Sigmoid colon (tissue), 7 donors: Measurements from ENCODE around the gene PRKD1. TPM values are rescaled to one million over a fixed set of nuclear protein-coding genes. Genes with fewer than 3 reads are reported as not detected.

Experiments used
- DNase-seq: peaks from one replicate; pipeline ENCODE4 v3.0.0-alpha.2; 2019
- H3K27ac ChIP-seq, 4 donors: fragments of 200-600 bp; sonication (generic); one replicate each; pipeline ENCODE4 v1.5.1; 2016 to 2019; ENCODE audit warnings: mild to moderate bottlenecking in 1 of 4
- H3K27me3 ChIP-seq, 3 donors: fragments of 200-600 bp; sonication (generic); one replicate each; pipeline ENCODE4 v1.5.1; 2019; ENCODE audit warnings: mild to moderate bottlenecking in 1 of 3
- H3K36me3 ChIP-seq, 4 donors: fragments of 200-600 bp; sonication (generic); one replicate each; pipeline ENCODE4 v1.5.1; 2016 to 2019
- H3K4me1 ChIP-seq, 4 donors: fragments of 200-600 bp; sonication (generic); one replicate each; pipeline ENCODE4 v1.5.1; 2017 to 2019
- H3K4me3 ChIP-seq, 4 donors: fragments of 200-600 bp; sonication (generic); one replicate each; pipeline ENCODE4 v1.5.1; 2017 to 2019; ENCODE audit warnings: mild to moderate bottlenecking in 2 of 4, moderate library complexity in 1 of 4
- H3K9me3 ChIP-seq, 4 donors: fragments of 200-600 bp in 3 of 4; sonication (generic) in 3 of 4; one replicate each; pipeline versions ENCODE4 v1.5.1 to v1.6.1; 2013 to 2019
- CTCF ChIP-seq, 4 experiments: fragments of 450-650 bp in 3 of 4; fragments of 200-600 bp in 1 of 4; IDR thresholded peaks; one replicate each; pipeline ENCODE4 v1.5.1; 2016 to 2019; ENCODE audit warnings: antibody characterized with exemption in 4 of 4, mild to moderate bottlenecking in 3 of 4, moderate library complexity in 2 of 4
- EP300 ChIP-seq, 4 donors: sonication (generic); formaldehyde crosslinking; IDR thresholded peaks; one replicate each; pipeline ENCODE4 v1.6.1; 2017; ENCODE audit warnings: antibody characterized with exemption in 4 of 4
- POLR2A ChIP-seq, 2 donors: fragments of 450-650 bp; IDR thresholded peaks; one replicate each; pipeline ENCODE4 v1.6.1; 2016; ENCODE audit warnings: antibody characterized with exemption in 2 of 2, mild to moderate bottlenecking in 2 of 2, moderate library complexity in 2 of 2
- POLR2AphosphoS5 ChIP-seq, 4 donors: sonication (generic); formaldehyde crosslinking; IDR thresholded peaks; one replicate each; pipeline ENCODE4 v1.6.1; 2017; ENCODE audit warnings: antibody characterized with exemption in 4 of 4
- WGBS, 2 donors: extraction: QIAGEN DNeasy Blood & Tissue Kit; methylation state at CpG; one replicate each; pipeline ENCODE4 v1.1.7; 2013; 5-methylcytosine and 5-hydroxymethylcytosine counted together
- intact Hi-C: fragments of 100-400 bp; cut with DNase I; formaldehyde crosslinking; loops from one replicate; pipeline ENCODE4 v1.15.1; 2023
- polyA plus RNA-seq, 3 donors: library from polyadenylated mRNA; stranded (reverse); fragments of 200-250 nt; gene quantifications; one replicate each; pipeline ENCODE4 v1.2.3, GENCODE V29; 2013
- total RNA-seq, 4 donors: library from RNA; depleted of rRNA; stranded (reverse); fragments of >200 nt; gene quantifications; one replicate each; pipeline ENCODE4 v1.1.0, GENCODE V29; 2016
- donor health status: healthy with polysubstance abuse.
- donor health status: Bipolar disorder and iron deficiency.
- donor health status: healthy.

PRKD1 gene
- total and polyA plus RNA-seq, 7 donors, result 0.46 to 27.1 (median 14.5) TPM

- Histone ChIP-seq H3K4me3 (no peak overlapping the region), H3K27ac (no peak overlapping the region), H3K27me3 (no peaks in the 10 kb centered on the region), H3K9me3 (no peaks in the 10 kb centered on the region), H3K4me1 (peaks cover 0 to 9% (median 2%) of the 10 kb centered on the region in 4 donors), H3K36me3 (no peaks in the 10 kb centered on the region)
- 78 to 79% methylated on average over 2 of the region's 2 CpGs for WGBS, 2 donors
- no peak for TF ChIP-seq POLR2AphosphoS5 (IDR thresholded peaks at IDR 0.05)
- DNase-seq, result no peak
- intact Hi-C loops, result no loop called here
Observed at GRCh38 chr14:29763342-29763858, 164.2 kb downstream of the PRKD1 start.

GRCh38 chr14:29759521-29760340, 167.9 kb downstream of the PRKD1 start:
- H3K4me3 ChIP-seq, result no peak overlapping the region
- no peaks in the 10 kb centered on the region for H3K27me3 ChIP-seq
- H3K9me3 ChIP-seq, result no peaks in the 10 kb centered on the region
- no peak for TF ChIP-seq EP300 (IDR thresholded peaks at IDR 0.05)
- TF ChIP-seq POLR2AphosphoS5 (IDR thresholded peaks at IDR 0.05), result no peak
- TF ChIP-seq POLR2A (IDR thresholded peaks at IDR 0.05), result no peak
- no peak for TF ChIP-seq CTCF (IDR thresholded peaks at IDR 0.05)
- intact Hi-C loops, result no loop called here
- WGBS, 2 donors, result 85 to 87% methylated on average over 6 of the region's 6 CpGs
- H3K4me1 ChIP-seq, result peaks cover 0 to 9% (median 3%) of the 10 kb centered on the region in 4 donors
- no peaks in the 10 kb centered on the region for H3K36me3 ChIP-seq
- DNase-seq, result no peak
- no peak overlapping the region for H3K27ac ChIP-seq

GRCh38 chr14:29757711-29758233, 169.9 kb downstream of the PRKD1 start:
- Histone ChIP-seq H3K27me3 (no peaks in the 10 kb centered on the region), H3K9me3 (no peaks in the 10 kb centered on the region), H3K4me1 (peaks cover 0 to 9% (median 3%) of the 10 kb centered on the region in 4 donors), H3K27ac (no peak overlapping the region), H3K4me3 (no peak overlapping the region), H3K36me3 (no peaks in the 10 kb centered on the region)
- TF ChIP-seq POLR2AphosphoS5 (IDR thresholded peaks at IDR 0.05) (no peak), CTCF (IDR thresholded peaks at IDR 0.05) (no peak), POLR2A (IDR thresholded peaks at IDR 0.05) (no peak), EP300 (IDR thresholded peaks at IDR 0.05) (no peak)
- WGBS, 2 donors, result 47 to 64% methylated on average over 3 of the region's 3 CpGs
- DNase-seq, result no peak
- intact Hi-C loops, result no loop called here

DNA sequence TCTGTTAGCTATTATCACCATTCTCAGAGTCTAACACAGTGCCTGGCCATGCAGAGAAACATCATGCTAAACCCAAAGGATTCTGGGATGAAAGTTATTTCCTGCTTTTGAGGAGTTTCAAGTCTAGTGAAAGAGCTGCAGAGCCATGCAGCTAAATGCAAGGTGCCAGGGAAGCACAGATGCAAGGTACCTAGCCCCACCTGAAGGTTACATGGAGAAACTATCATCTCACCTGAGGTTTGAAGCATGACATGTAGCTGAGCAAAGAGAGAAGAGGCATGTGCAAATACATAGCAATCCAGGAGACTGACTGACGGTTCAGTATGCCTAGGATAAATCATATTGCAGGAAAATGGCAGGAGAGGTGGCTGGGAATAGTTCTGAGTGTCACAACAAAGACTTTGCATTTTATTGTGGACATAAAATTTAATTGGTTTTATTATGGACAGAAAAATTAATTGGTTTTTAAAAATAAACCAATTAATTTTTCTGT, 170.4 kb downstream of the PRKD1 start:
- intact Hi-C loops, result no loop called here
- DNase-seq, result no peak
- WGBS, 2 donors, result 72 to 85% methylated on average over 1 of the region's 1 CpG
- Histone ChIP-seq H3K9me3 (no peaks in the 10 kb centered on the region), H3K4me1 (peaks cover 0 to 8% (median 3%) of the 10 kb centered on the region in 4 donors), H3K4me3 (no peak overlapping the region), H3K27ac (no peak overlapping the region), H3K27me3 (no peaks in the 10 kb centered on the region), H3K36me3 (no peaks in the 10 kb centered on the region)
- TF ChIP-seq POLR2A (IDR thresholded peaks at IDR 0.05), result no peak
- TF ChIP-seq EP300 (IDR thresholded peaks at IDR 0.05), result no peak

DNA sequence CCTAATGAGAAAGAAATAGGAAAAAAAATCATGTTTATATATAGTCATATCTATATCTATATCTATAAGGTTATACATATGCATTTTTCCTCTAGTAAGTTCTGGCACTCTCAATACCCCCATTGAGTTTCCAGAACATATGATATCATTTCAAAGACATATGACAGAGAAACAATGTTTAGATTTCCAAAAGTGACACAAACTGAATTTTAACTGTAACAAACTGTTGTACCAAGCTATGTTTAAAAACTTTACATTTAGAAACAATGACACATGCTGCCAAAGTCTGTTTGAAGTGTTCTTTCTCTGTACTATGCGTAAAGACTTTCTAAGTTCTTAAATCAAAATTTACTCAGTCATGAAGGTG, 171.6 kb downstream of the PRKD1 start:
- intact Hi-C loops, result no loop called here
- H3K9me3 ChIP-seq, result no peaks in the 10 kb centered on the region
- WGBS, 2 donors, result 99% methylated on average over 1 of the region's 1 CpG
- H3K27me3 ChIP-seq, result no peaks in the 10 kb centered on the region
- TF ChIP-seq CTCF (IDR thresholded peaks at IDR 0.05) (no peak), EP300 (IDR thresholded peaks at IDR 0.05) (no peak), POLR2A (IDR thresholded peaks at IDR 0.05) (no peak), POLR2AphosphoS5 (IDR thresholded peaks at IDR 0.05) (no peak)
- DNase-seq, result no peak
- no peaks in the 10 kb centered on the region for H3K36me3 ChIP-seq
- H3K27ac ChIP-seq, result no peak overlapping the region
- no peak overlapping the region for H3K4me3 ChIP-seq
- peaks cover 0 to 6% (median 0%) of the 10 kb centered on the region in 4 donors for H3K4me1 ChIP-seq
